ENCODE results near the gene COPZ2.
"Not testable (repeated sequence)": the region's sequence is repeated elsewhere in the genome, so short reads cannot be mapped to it uniquely, and the experiment has no call there.

The COPZ2 gene

DNA sequence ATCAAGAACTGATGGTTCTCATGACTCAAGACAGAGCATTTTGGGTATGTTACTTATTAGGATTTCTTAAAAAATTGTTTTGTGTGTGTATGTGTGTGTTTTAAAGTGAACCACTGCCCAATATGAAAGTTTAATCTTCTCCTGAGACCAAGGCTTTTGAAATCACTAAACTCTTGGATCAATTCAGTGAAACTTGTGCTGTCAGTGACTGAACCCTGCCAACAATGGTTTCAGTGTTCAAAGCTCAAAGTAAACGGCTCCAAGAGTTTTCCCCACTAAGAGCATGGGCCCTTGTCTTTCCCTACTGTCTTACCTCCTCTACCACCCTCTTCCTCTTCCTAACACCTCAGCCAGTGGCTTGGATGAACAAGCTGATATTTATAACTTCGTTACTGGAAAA is 32.6 kb upstream of the COPZ2 start:
- H3K4me3 ChIP-seq (ENCODE audit: low read depth, low read length): no peak overlapping the region
- DNase-seq (ENCODE audit: low read depth): no peak
- TF ChIP-seq, protein P1, sequence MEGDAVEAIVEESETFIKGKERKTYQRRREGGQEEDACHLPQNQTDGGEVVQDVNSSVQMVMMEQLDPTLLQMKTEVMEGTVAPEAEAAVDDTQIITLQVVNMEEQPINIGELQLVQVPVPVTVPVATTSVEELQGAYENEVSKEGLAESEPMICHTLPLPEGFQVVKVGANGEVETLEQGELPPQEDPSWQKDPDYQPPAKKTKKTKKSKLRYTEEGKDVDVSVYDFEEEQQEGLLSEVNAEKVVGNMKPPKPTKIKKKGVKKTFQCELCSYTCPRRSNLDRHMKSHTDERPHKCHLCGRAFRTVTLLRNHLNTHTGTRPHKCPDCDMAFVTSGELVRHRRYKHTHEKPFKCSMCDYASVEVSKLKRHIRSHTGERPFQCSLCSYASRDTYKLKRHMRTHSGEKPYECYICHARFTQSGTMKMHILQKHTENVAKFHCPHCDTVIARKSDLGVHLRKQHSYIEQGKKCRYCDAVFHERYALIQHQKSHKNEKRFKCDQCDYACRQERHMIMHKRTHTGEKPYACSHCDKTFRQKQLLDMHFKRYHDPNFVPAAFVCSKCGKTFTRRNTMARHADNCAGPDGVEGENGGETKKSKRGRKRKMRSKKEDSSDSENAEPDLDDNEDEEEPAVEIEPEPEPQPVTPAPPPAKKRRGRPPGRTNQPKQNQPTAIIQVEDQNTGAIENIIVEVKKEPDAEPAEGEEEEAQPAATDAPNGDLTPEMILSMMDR (IDR thresholded peaks at IDR 0.05; ENCODE audit: low read depth, low read length, missing control alignments): no peak

DNA sequence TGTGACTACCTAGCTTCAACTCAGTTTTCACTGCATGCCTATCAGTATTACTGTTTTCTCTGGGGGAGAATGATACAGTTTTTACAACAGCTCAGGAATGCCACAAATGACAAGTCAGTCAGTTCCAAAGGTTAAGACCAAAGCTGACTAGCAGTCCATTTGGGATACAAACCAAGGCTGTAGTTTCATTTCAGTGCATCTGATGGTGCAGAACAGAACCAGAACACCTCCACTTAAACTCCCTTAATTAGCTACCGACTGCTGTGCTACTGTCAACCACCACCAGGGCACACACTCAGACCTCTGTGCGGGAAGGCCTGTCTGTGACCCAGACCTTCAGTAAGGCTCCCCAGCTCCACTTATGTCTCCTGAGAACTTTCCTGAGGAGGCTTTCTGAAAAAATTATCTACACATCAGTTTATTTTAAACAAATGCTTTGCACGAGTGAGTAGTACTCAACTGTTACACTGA is 30.9 kb upstream of the COPZ2 start:
- TF ChIP-seq, protein P1 (IDR thresholded peaks at IDR 0.05; ENCODE audit: low read depth, low read length, missing control alignments): peak; percentile 61
- DNase-seq (ENCODE audit: low read depth): no peak
- no peak overlapping the region for H3K4me3 ChIP-seq (ENCODE audit: low read depth, low read length)

DNA sequence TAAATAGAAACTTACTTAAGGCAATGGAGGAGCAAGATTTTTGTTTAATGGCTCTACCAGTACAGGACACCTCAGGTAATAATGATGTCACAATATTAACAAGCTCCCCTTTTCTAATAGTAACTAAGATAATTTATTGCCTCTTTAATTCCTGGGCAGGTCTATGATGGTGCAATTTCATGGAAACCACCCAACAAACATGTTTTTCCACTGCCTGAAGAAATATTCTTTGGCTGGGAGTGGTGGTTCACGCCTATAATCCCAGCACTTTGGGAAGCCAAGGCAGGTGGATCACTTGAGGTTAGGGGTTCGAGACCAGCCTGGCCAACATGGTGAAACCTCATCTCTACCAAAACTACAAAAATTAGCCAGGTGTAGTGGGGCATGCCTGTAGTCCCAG is 30.2 kb upstream of the COPZ2 start:
- H3K4me3 ChIP-seq (ENCODE audit: low read depth, low read length); DNase-seq (ENCODE audit: low read depth): not testable (repeated sequence)

DNA sequence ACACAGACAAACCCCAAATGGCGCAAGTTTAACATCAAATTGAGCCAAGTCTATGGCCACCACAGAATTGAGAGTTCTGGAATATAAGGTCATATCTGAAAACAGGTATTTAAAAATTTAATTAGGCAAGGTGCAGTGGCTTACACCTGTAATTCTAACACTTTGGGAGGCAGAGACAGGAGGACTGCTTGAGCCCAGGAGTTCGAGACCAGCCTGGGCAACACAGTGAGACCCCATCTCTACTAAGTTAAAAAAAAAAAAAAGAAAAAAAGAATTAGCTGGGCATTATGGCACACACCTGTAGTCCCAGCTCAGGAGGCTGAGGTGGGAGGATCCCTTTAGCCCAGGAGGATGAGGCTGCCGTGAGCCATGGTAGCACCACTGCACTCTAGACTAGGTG is 29.6 kb upstream of the COPZ2 start:
- H3K4me3 ChIP-seq (ENCODE audit: low read depth, low read length): no peak overlapping the region
- TF ChIP-seq, protein P1 (IDR thresholded peaks at IDR 0.05; ENCODE audit: low read depth, low read length, missing control alignments): no peak

DNA sequence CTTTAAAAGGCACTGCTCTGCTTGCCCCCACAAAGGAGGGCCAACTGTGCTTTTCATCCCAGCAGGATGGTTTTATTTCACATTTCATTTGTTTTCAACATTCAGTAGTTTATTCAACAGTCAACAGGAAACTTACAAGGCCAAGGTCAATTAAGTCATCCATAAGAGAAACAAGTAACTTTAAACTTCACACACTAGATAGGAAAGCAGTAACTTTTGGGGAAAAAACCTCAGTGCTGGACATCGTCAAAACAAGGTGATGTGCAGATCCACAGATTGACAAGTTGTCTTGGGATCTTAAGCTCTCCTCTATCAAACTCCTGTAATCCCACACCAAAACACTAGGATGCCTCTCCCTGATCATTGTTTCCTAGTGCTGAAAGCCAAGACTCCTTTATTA is 29.1 kb upstream of the COPZ2 start:
- H3K4me3 ChIP-seq (ENCODE audit: low read depth, low read length): no peak overlapping the region
- TF ChIP-seq, protein P1 (IDR thresholded peaks at IDR 0.05; ENCODE audit: low read depth, low read length, missing control alignments): no peak
- no peak for DNase-seq (ENCODE audit: low read depth)

More for the DNA sequence above, 29.6 kb upstream of the COPZ2 start:
- no peak for DNase-seq (ENCODE audit: low read depth)

DNA sequence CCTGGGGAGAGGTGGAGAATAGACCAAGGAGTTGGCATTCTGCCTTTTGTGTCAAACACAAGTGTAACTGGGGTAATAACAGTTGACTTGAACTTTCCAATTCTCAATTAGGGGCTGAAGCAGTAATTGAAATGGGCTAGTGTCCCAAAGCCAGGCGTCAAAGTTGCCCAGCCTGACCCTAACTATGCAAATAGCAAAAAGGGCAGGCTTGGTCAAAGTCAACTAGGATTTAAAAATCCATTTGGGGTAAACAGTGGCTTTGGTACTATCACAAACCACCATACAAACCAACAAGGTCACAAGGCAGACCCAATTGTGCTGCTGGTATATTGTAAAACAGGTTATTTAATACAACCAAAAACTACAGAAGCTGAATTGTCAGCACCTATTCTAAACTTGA is 28.6 kb upstream of the COPZ2 start:
- TF ChIP-seq, protein P1 (IDR thresholded peaks at IDR 0.05; ENCODE audit: low read depth, low read length, missing control alignments): no peak
- H3K4me3 ChIP-seq (ENCODE audit: low read depth, low read length): no peak overlapping the region
- DNase-seq (ENCODE audit: low read depth): no peak

DNA sequence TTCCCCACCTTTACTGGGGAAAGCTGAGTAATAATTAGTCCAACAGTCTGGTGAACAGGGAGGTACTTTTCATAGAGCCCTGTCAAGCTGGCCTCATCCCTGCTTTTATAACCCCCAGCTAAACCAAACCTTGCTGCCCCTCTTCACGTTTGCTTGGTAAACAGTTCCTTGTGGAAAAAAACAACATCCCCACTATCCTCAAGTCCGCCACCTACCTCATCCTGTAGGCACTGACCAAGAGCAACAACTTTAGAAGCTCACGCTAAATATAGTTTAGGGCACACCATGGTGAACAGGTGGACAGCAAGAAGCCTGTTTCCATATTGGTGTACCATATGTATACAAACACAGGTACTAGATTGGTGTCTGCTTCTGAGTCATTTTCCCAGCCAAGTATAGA is 27.0 kb upstream of the COPZ2 start:
- no peak for DNase-seq (ENCODE audit: low read depth)
- TF ChIP-seq, protein P1 (IDR thresholded peaks at IDR 0.05; ENCODE audit: low read depth, low read length, missing control alignments): no peak
- H3K4me3 ChIP-seq (ENCODE audit: low read depth, low read length): no peak overlapping the region
